SJSA1 (cell line): ENCODE data around the gene USP20. TPM values are rescaled to one million over a fixed set of nuclear protein-coding genes. Genes with fewer than 3 reads are reported as not detected.
A peak's percentile ranks its signal among the peaks of the same experiment; 100 is the strongest.

Experiments
- DNase-seq, 2 experiments: peaks; one replicate each; pipeline ENCODE4 v3.0.0-alpha.2; 2015 to 2020; ENCODE audit warnings: low spot score in 2 of 2, low read depth in 1 of 2
- H3K27ac ChIP-seq: fragments of 250-450 bp; sonication (Bioruptor Pico); 2 replicates; pipeline ENCODE4 v1.5.1; 2020; ENCODE audit warnings: mild to moderate bottlenecking, moderate library complexity
- H3K27me3 ChIP-seq: fragments of 250-450 bp; sonication (Bioruptor Pico); replicated peaks from 2 replicates; pipeline ENCODE4 v1.5.1; 2020; ENCODE audit warnings: mild to moderate bottlenecking, moderate library complexity
- H3K36me3 ChIP-seq: fragments of 250-450 bp; sonication (Bioruptor Pico); 2 replicates; pipeline ENCODE4 v1.5.1; 2020; ENCODE audit warnings: mild to moderate bottlenecking
- H3K4me1 ChIP-seq: fragments of 250-450 bp; sonication (Bioruptor Pico); replicated peaks from 2 replicates; pipeline ENCODE4 v1.6.1; 2021; ENCODE audit warnings: mild to moderate bottlenecking
- H3K4me3 ChIP-seq: fragments of 250-450 bp; sonication (Bioruptor Pico); 2 replicates; pipeline ENCODE4 v1.5.1; 2020; ENCODE audit warnings: mild to moderate bottlenecking
- H3K9me3 ChIP-seq: fragments of 250-450 bp; sonication (Bioruptor Pico); replicated peaks from 2 replicates; pipeline ENCODE4 v1.5.1; 2020; ENCODE audit warnings: mild to moderate bottlenecking
- total RNA-seq: library from RNA; depleted of rRNA; stranded (reverse); fragments of >200 nt; shearing (Covaris generic); gene quantifications from 2 replicates; pipeline ENCODE4 v1.2.3, GENCODE V29; 2014

Gene USP20
- total RNA-seq, 1 experiment from 2014 or later: 2.1 TPM

GRCh38 chr9:129812385-129812784 lies 22.9 kb upstream of the USP20 start:
- Histone ChIP-seq H3K9me3 (no peaks in the 10 kb centered on the region), H3K36me3 (peaks cover 68% of the 10 kb centered on the region), H3K27ac (no peak overlapping the region), H3K4me1 (no peaks in the 10 kb centered on the region), H3K4me3 (no peak overlapping the region), H3K27me3 (no peaks in the 10 kb centered on the region)
- DNase-seq: no peak

GRCh38 chr9:129813661-129814060 lies 21.6 kb upstream of the USP20 start:
- H3K27ac ChIP-seq: no peak overlapping the region
- DNase-seq: no peak
- H3K9me3 ChIP-seq: no peaks in the 10 kb centered on the region
- H3K4me1 ChIP-seq: no peaks in the 10 kb centered on the region
- peaks cover 73% of the 10 kb centered on the region for H3K36me3 ChIP-seq
- H3K27me3 ChIP-seq: no peaks in the 10 kb centered on the region
- no peak overlapping the region for H3K4me3 ChIP-seq

GRCh38 chr9:129814432-129815223 lies 20.6 kb upstream of the USP20 start:
- Histone ChIP-seq H3K9me3 (no peaks in the 10 kb centered on the region), H3K27ac (no peak overlapping the region), H3K27me3 (no peaks in the 10 kb centered on the region), H3K4me3 (no peak overlapping the region), H3K4me1 (no peaks in the 10 kb centered on the region), H3K36me3 (peaks cover 75% of the 10 kb centered on the region)
- DNase-seq: no peak

- Histone ChIP-seq H3K27me3 (no peaks in the 10 kb centered on the region), H3K4me1 (no peaks in the 10 kb centered on the region), H3K4me3 (no peak overlapping the region), H3K9me3 (no peaks in the 10 kb centered on the region), H3K27ac (no peak overlapping the region), H3K36me3 (peaks cover 75% of the 10 kb centered on the region)
- no peak for DNase-seq
These were observed 20.0 kb upstream of the USP20 start for GRCh38 chr9:129815278-129815677.

- Histone ChIP-seq H3K27me3 (no peaks in the 10 kb centered on the region), H3K9me3 (no peaks in the 10 kb centered on the region), H3K27ac (no peak overlapping the region), H3K36me3 (peaks cover 75% of the 10 kb centered on the region), H3K4me3 (no peak overlapping the region), H3K4me1 (no peaks in the 10 kb centered on the region)
- no peak for DNase-seq
These were observed 18.5 kb upstream of the USP20 start for GRCh38 chr9:129816501-129817435.

GRCh38 chr9:129822898-129823541 lies 12.2 kb upstream of the USP20 start:
- DNase-seq: peak in 1 of 2 experiments; percentile 10
- Histone ChIP-seq H3K9me3 (no peaks in the 10 kb centered on the region), H3K27ac (no peak overlapping the region), H3K4me3 (peak overlapping the region; percentile 45), H3K36me3 (peaks cover 48% of the 10 kb centered on the region), H3K27me3 (no peaks in the 10 kb centered on the region), H3K4me1 (peaks cover 6% of the 10 kb centered on the region; the same call in 1 of the 2 replicates)

- Histone ChIP-seq H3K4me1 (peaks cover 6% of the 10 kb centered on the region; the same call in 1 of the 2 replicates), H3K4me3 (peak overlapping the region; percentile 70), H3K9me3 (no peaks in the 10 kb centered on the region), H3K36me3 (peaks cover 48% of the 10 kb centered on the region), H3K27me3 (no peaks in the 10 kb centered on the region), H3K27ac (peak overlapping the region; percentile 53)
- DNase-seq: no peak
These were observed 11.7 kb upstream of the USP20 start for GRCh38 chr9:129823542-129823934.

GRCh38 chr9:129823935-129824601 lies 11.2 kb upstream of the USP20 start, which contains the start of gene TOR1A:
Gene TOR1A, minus strand, starts transcription at chr9:129824136. Its CDS starts 51 bp downstream, at chr9:129824085.
- peaks cover 48% of the 10 kb centered on the region for H3K36me3 ChIP-seq
- peak within 1 kb of the TSS; percentile 53 for H3K27ac ChIP-seq
- H3K27me3 ChIP-seq: no peaks in the 10 kb centered on the region
- peaks cover 6% of the 10 kb centered on the region; the same call in 1 of the 2 replicates for H3K4me1 ChIP-seq
- peak; percentile 88 to 93 for DNase-seq
- H3K9me3 ChIP-seq: no peaks in the 10 kb centered on the region
- peak within 1 kb of the TSS; percentile 70 for H3K4me3 ChIP-seq

GRCh38 chr9:129826344-129826743 lies 8.9 kb upstream of the USP20 start:
- Histone ChIP-seq H3K4me3 (no peak overlapping the region), H3K36me3 (peaks cover 47% of the 10 kb centered on the region), H3K9me3 (no peaks in the 10 kb centered on the region), H3K27me3 (no peaks in the 10 kb centered on the region), H3K27ac (no peak overlapping the region), H3K4me1 (peaks cover 6% of the 10 kb centered on the region; the same call in 1 of the 2 replicates)
- DNase-seq: no peak

- Histone ChIP-seq H3K36me3 (peaks cover 47% of the 10 kb centered on the region), H3K4me3 (no peak overlapping the region), H3K27ac (no peak overlapping the region), H3K9me3 (no peaks in the 10 kb centered on the region), H3K4me1 (peaks cover 6% of the 10 kb centered on the region; the same call in 1 of the 2 replicates), H3K27me3 (no peaks in the 10 kb centered on the region)
- no peak for DNase-seq
These were observed 8.5 kb upstream of the USP20 start for GRCh38 chr9:129826759-129827158.

GRCh38 chr9:129828051-129828450 lies 7.2 kb upstream of the USP20 start:
- Histone ChIP-seq H3K27ac (no peak overlapping the region), H3K36me3 (peaks cover 51% of the 10 kb centered on the region), H3K27me3 (no peaks in the 10 kb centered on the region), H3K4me1 (peaks cover under 1% of the 10 kb centered on the region; the same call in 1 of the 2 replicates), H3K4me3 (no peak overlapping the region), H3K9me3 (no peaks in the 10 kb centered on the region)
- no peak for DNase-seq

GRCh38 chr9:129828969-129829368 lies 6.3 kb upstream of the USP20 start:
- Histone ChIP-seq H3K4me3 (no peak overlapping the region), H3K36me3 (peaks cover 55% of the 10 kb centered on the region), H3K9me3 (no peaks in the 10 kb centered on the region), H3K4me1 (no peaks in the 10 kb centered on the region; the same call in 1 of the 2 replicates), H3K27me3 (no peaks in the 10 kb centered on the region), H3K27ac (no peak overlapping the region)
- DNase-seq: no peak

GRCh38 chr9:129832982-129833381 lies 2.3 kb upstream of the USP20 start:
- no peaks in the 10 kb centered on the region for H3K27me3 ChIP-seq
- peaks cover 5% of the 10 kb centered on the region for H3K4me1 ChIP-seq
- H3K27ac ChIP-seq: no peak overlapping the region
- no peak overlapping the region for H3K4me3 ChIP-seq
- H3K36me3 ChIP-seq: peaks cover 54% of the 10 kb centered on the region
- DNase-seq: no peak
- no peaks in the 10 kb centered on the region for H3K9me3 ChIP-seq
